Trophoblast cell (in vitro differentiated cells and primary cell): ENCODE results near the gene ZBTB32.

ENCODE experiments used
- DNase-seq, 2 donors: peaks; one replicate each; pipeline ENCODE4 v3.0.0-alpha.2; 2016
- H2AFZ ChIP-seq: 2 replicates; pipeline ENCODE4 v1.6.1; 2013; ENCODE audit warnings: low read length, moderate library complexity, mild to moderate bottlenecking; ENCODE audit not compliant: insufficient read depth, poor library complexity
- H2AK5ac ChIP-seq: 2 replicates; pipeline ENCODE4 v1.6.1; 2013; ENCODE audit warnings: mild to moderate bottlenecking, low read length
- H2BK120ac ChIP-seq: 2 replicates; pipeline ENCODE4 v1.6.1; 2013; ENCODE audit warnings: low read length, mild to moderate bottlenecking, moderate library complexity; ENCODE audit not compliant: insufficient read depth, poor library complexity
- H2BK12ac ChIP-seq: 2 replicates; pipeline ENCODE4 v1.6.1; 2013; ENCODE audit warnings: mild to moderate bottlenecking, low read length, moderate library complexity
- H2BK5ac ChIP-seq: 2 replicates; pipeline ENCODE4 v1.6.1; 2013; ENCODE audit warnings: low read length, low read depth, moderate library complexity, mild to moderate bottlenecking; ENCODE audit not compliant: poor library complexity
- H3K14ac ChIP-seq: 2 replicates; pipeline ENCODE4 v1.6.1; 2013; ENCODE audit warnings: mild to moderate bottlenecking, low read length
- H3K18ac ChIP-seq: 2 replicates; pipeline ENCODE4 v1.6.1; 2013; ENCODE audit warnings: mild to moderate bottlenecking, low read length
- H3K23ac ChIP-seq: 2 replicates; pipeline ENCODE4 v1.6.1; 2013; ENCODE audit warnings: low read length
- H3K27ac ChIP-seq: 2 replicates; pipeline ENCODE4 v1.5.1; 2013; ENCODE audit warnings: low read depth, mild to moderate bottlenecking, inconsistent platforms, low read length, moderate library complexity
- H3K27me3 ChIP-seq: 2 replicates; pipeline ENCODE4 v1.6.1; 2013; ENCODE audit warnings: inconsistent platforms, mild to moderate bottlenecking, low read length, moderate library complexity; ENCODE audit not compliant: insufficient read depth
- H3K36me3 ChIP-seq, 2 experiments: 1 replicate in 1 of 2; 2 replicates in 1 of 2; pipeline ENCODE4 v1.6.1; 2013; ENCODE audit warnings: low read length in 2 of 2, mild to moderate bottlenecking in 2 of 2, moderate library complexity in 1 of 2; ENCODE audit not compliant: insufficient read depth in 2 of 2, control insufficient read depth in 1 of 2
- H3K4ac ChIP-seq: 2 replicates; pipeline ENCODE4 v1.6.1; 2013; ENCODE audit warnings: low read depth, mild to moderate bottlenecking, low read length, moderate library complexity
- H3K4me1 ChIP-seq, 2 experiments: 1 replicate in 1 of 2; 2 replicates in 1 of 2; pipeline ENCODE4 v1.6.1; 2013; ENCODE audit warnings: low read length in 2 of 2, mild to moderate bottlenecking in 2 of 2, moderate library complexity in 1 of 2; ENCODE audit not compliant: insufficient read depth in 2 of 2, control insufficient read depth in 1 of 2
- H3K4me2 ChIP-seq: 2 replicates; pipeline ENCODE4 v1.6.1; 2013; ENCODE audit warnings: inconsistent platforms, mild to moderate bottlenecking, low read length, moderate library complexity
- H3K4me3 ChIP-seq: 2 replicates; pipeline ENCODE4 v1.5.1; 2013; ENCODE audit warnings: mild to moderate bottlenecking, low read depth, low read length, inconsistent platforms
- H3K79me1 ChIP-seq: one replicate; pipeline ENCODE4 v1.6.1; 2013; ENCODE audit warnings: low read length
- H3K79me2 ChIP-seq: 2 replicates; pipeline ENCODE4 v1.6.1; 2013; ENCODE audit warnings: low read length, mild to moderate bottlenecking; ENCODE audit not compliant: control insufficient read depth, insufficient read depth, poor library complexity
- H3K9ac ChIP-seq: 2 replicates; pipeline ENCODE4 v1.6.1; 2013; ENCODE audit warnings: mild to moderate bottlenecking, low read length
- H3K9me3 ChIP-seq: 2 replicates; pipeline ENCODE4 v1.6.1; 2013; ENCODE audit warnings: low read depth, mild to moderate bottlenecking, control low read depth, inconsistent platforms, low read length; ENCODE audit not compliant: insufficient read depth
- H4K12ac ChIP-seq: 2 replicates; pipeline ENCODE4 v1.6.1; 2013; ENCODE audit warnings: low read depth, mild to moderate bottlenecking, low read length, moderate library complexity
- H4K8ac ChIP-seq: 2 replicates; pipeline ENCODE4 v1.6.1; 2013; ENCODE audit warnings: low read depth, mild to moderate bottlenecking, low read length, moderate library complexity
- H4K91ac ChIP-seq: one replicate; pipeline ENCODE4 v1.6.1; 2013; ENCODE audit warnings: low read depth, mild to moderate bottlenecking, low read length, moderate library complexity
- WGBS: extraction: QIAGEN DNeasy Blood & Tissue Kit; methylation state at CpG from one replicate; pipeline ENCODE4 v1.1.7; 2013; ENCODE audit warnings: missing lambda C conversion rate; ENCODE audit not compliant: insufficient read length, insufficient coverage; ENCODE audit errors: extremely low coverage; 5-methylcytosine and 5-hydroxymethylcytosine counted together

ZBTB32 gene

GRCh38 chr19:35721374-35721773 lies 17.0 kb downstream of the ZBTB32 start:
- H3K9ac ChIP-seq, result no peak overlapping the region
- DNase-seq, result no peak
- no peak overlapping the region for H3K14ac ChIP-seq
- no CpG with 5 or more reads among the region's 16 CpGs for WGBS
- no peak overlapping the region for H2AFZ ChIP-seq
- no peak overlapping the region for H3K18ac ChIP-seq
- peaks cover 10% of the 10 kb centered on the region for H3K79me2 ChIP-seq
- no peak overlapping the region for H2BK120ac ChIP-seq
- H3K4me2 ChIP-seq, result no peak overlapping the region
- no peak overlapping the region for H3K27ac ChIP-seq
- H4K12ac ChIP-seq, result no peak overlapping the region
- H3K9me3 ChIP-seq, result no peaks in the 10 kb centered on the region
- peaks cover 2 to 7% of the 10 kb centered on the region in 2 experiments for H3K4me1 ChIP-seq
- no peak overlapping the region for H2BK5ac ChIP-seq
- H3K27me3 ChIP-seq, result no peaks in the 10 kb centered on the region
- H2BK12ac ChIP-seq, result no peak overlapping the region
- no peak overlapping the region for H3K4me3 ChIP-seq
- H4K91ac ChIP-seq, result no peak overlapping the region
- H3K23ac ChIP-seq, result no peak overlapping the region
- H2AK5ac ChIP-seq, result no peak overlapping the region
- no peak overlapping the region for H4K8ac ChIP-seq
- peaks cover 3% of the 10 kb centered on the region for H3K79me1 ChIP-seq
- H3K4ac ChIP-seq, result no peak overlapping the region
- H3K36me3 ChIP-seq, result peaks cover 64% of the 10 kb centered on the region in 2 experiments

GRCh38 chr19:35722461-35722860 lies 18.1 kb downstream of the ZBTB32 start:
- Histone ChIP-seq H3K36me3 (peaks cover 72 to 73% of the 10 kb centered on the region in 2 experiments), H3K23ac (no peak overlapping the region), H3K18ac (no peak overlapping the region), H3K79me1 (no peaks in the 10 kb centered on the region), H2BK120ac (no peak overlapping the region), H3K9ac (no peak overlapping the region), H2BK5ac (no peak overlapping the region), H3K9me3 (no peaks in the 10 kb centered on the region), H3K79me2 (peaks cover 10% of the 10 kb centered on the region), H3K27ac (no peak overlapping the region), H4K91ac (no peak overlapping the region), H2BK12ac (no peak overlapping the region), H4K12ac (no peak overlapping the region), H4K8ac (no peak overlapping the region), H3K4me1 (peaks cover 0 to 7% of the 10 kb centered on the region in 2 experiments), H2AK5ac (no peak overlapping the region), H2AFZ (no peak overlapping the region), H3K14ac (no peak overlapping the region), H3K4me2 (no peak overlapping the region), H3K4ac (no peak overlapping the region), H3K4me3 (no peak overlapping the region), H3K27me3 (no peaks in the 10 kb centered on the region)
- no peak for DNase-seq
- no CpG with 5 or more reads among the region's 14 CpGs for WGBS

- Histone ChIP-seq H2BK5ac (no peak overlapping the region), H3K18ac (no peak overlapping the region), H3K9me3 (no peaks in the 10 kb centered on the region), H3K4me3 (no peak overlapping the region), H3K4me1 (peaks cover 0 to 7% of the 10 kb centered on the region in 2 experiments), H2BK12ac (no peak overlapping the region), H3K4ac (no peak overlapping the region), H3K27ac (no peak overlapping the region), H3K36me3 (peaks cover 77% of the 10 kb centered on the region in 2 experiments), H2BK120ac (no peak overlapping the region), H2AFZ (no peak overlapping the region), H4K12ac (no peak overlapping the region), H3K9ac (no peak overlapping the region), H4K91ac (no peak overlapping the region), H2AK5ac (no peak overlapping the region), H4K8ac (no peak overlapping the region), H3K79me2 (peaks cover 10% of the 10 kb centered on the region), H3K23ac (no peak overlapping the region), H3K79me1 (no peaks in the 10 kb centered on the region), H3K14ac (no peak overlapping the region), H3K27me3 (no peaks in the 10 kb centered on the region), H3K4me2 (no peak overlapping the region)
- no CpG with 5 or more reads among the region's 16 CpGs for whole genome bisulfite sequencing
- no peak for DNase-seq
These were observed 18.5 kb downstream of the ZBTB32 start for GRCh38 chr19:35722897-35723296.

DNA sequence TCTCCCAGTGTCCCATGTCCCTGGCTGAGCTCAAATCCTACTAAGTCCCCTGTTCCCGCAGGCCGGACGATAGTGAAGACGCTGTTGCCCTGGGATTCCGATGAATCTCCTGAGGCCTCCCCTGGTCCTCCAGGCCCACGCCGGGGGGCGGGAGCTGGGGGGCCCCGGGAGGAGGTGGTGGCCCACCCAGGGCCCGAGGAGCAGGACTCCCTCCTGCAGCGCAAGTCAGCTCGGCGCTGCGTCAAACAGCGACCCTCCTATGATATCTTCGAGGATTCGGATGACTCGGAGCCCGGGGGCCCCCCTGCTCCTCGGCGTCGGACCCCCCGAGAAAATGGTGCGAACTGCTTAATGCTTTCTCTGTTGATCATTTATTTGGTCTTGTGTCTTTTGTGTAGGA lies 19.3 kb downstream of the ZBTB32 start:
- no peak overlapping the region for H3K14ac ChIP-seq
- peaks cover 0 to 7% of the 10 kb centered on the region in 2 experiments for H3K4me1 ChIP-seq
- no peak overlapping the region for H3K23ac ChIP-seq
- H2AFZ ChIP-seq, result no peak overlapping the region
- no peaks in the 10 kb centered on the region for H3K27me3 ChIP-seq
- H2BK5ac ChIP-seq, result no peak overlapping the region
- H2BK120ac ChIP-seq, result no peak overlapping the region
- H4K8ac ChIP-seq, result no peak overlapping the region
- no peak overlapping the region for H2AK5ac ChIP-seq
- H3K4ac ChIP-seq, result no peak overlapping the region
- H3K4me3 ChIP-seq, result no peak overlapping the region
- H4K12ac ChIP-seq, result no peak overlapping the region
- no peaks in the 10 kb centered on the region for H3K79me1 ChIP-seq
- H3K36me3 ChIP-seq, result peaks cover 84 to 85% of the 10 kb centered on the region in 2 experiments
- no peak for DNase-seq
- no peaks in the 10 kb centered on the region for H3K9me3 ChIP-seq
- H3K27ac ChIP-seq, result no peak overlapping the region
- H3K9ac ChIP-seq, result no peak overlapping the region
- no CpG with 5 or more reads among the region's 24 CpGs for WGBS
- no peak overlapping the region for H2BK12ac ChIP-seq
- no peak overlapping the region for H3K4me2 ChIP-seq
- H3K79me2 ChIP-seq, result peaks cover 5% of the 10 kb centered on the region
- H4K91ac ChIP-seq, result no peak overlapping the region
- H3K18ac ChIP-seq, result no peak overlapping the region
